B cell (primary cell): Measurements from ENCODE around the gene DNAH11. TPM values are rescaled to one million over a fixed set of nuclear protein-coding genes. Genes with fewer than 3 reads are reported as not detected.
"Not testable (repeated sequence)": the region's sequence is repeated elsewhere in the genome, so short reads cannot be mapped to it uniquely, and the experiment has no call there.

ENCODE experiments used
- ATAC-seq: fragments of 200-7000 bp; cut with Tn5 transposase; one replicate; pipeline ENCODE4 v1.10.0; 2021; ENCODE audit warnings: low read depth, mild to moderate bottlenecking, moderate number of reproducible peaks, moderate library complexity
- CTCF ChIA-PET: fragments of 350-600 bp; sonication (Branson Sonifier 250); formaldehyde crosslinking; loops from one replicate; lab custom pipeline; 2021; ENCODE audit warnings: antibody characterized with exemption, inconsistent platforms; lab: Charles Lee
- POLR2A ChIA-PET: fragments of 350-600 bp; sonication (Branson Sonifier 250); formaldehyde crosslinking; loops from one replicate; lab custom pipeline; 2021; ENCODE audit warnings: antibody characterized with exemption; lab: Charles Lee
- DNase-seq: peaks from one replicate; pipeline ENCODE4 v3.0.0; 2013
- H2AFZ ChIP-seq: 2 replicates; pipeline ENCODE4 v1.6.1; 2012; ENCODE audit warnings: mild to moderate bottlenecking, low read depth, low read length; ENCODE audit not compliant: insufficient read depth, poor library complexity, severe bottlenecking
- H3K27ac ChIP-seq, 2 donors: 1 replicate in 1 of 2; 2 replicates in 1 of 2; pipeline ENCODE4 v1.5.1; 2012 to 2013; ENCODE audit warnings: low read length in 2 of 2, mild to moderate bottlenecking in 2 of 2, moderate library complexity in 1 of 2
- H3K27me3 ChIP-seq, 4 experiments: fragments of 200-600 bp in 1 of 4; sonication (generic) in 1 of 4; replicated peaks in 1 of 4; 1 replicate in 2 of 4; 2 replicates in 2 of 4; pipeline versions ENCODE4 v1.6.1 to v1.7.0; 2013 to 2016; ENCODE audit warnings: low read length in 3 of 4, mild to moderate bottlenecking in 2 of 4, mixed read lengths in 1 of 4, moderate library complexity in 1 of 4; ENCODE audit not compliant: insufficient read depth in 4 of 4, control insufficient read depth in 3 of 4; ENCODE audit errors: control extremely low read depth in 1 of 4
- H3K36me3 ChIP-seq, 2 experiments: replicated peaks in 1 of 2; 1 replicate in 1 of 2; 2 replicates in 1 of 2; pipeline versions ENCODE4 v1.6.1 to v1.7.1; 2013; ENCODE audit warnings: low read length in 1 of 2; ENCODE audit not compliant: insufficient read depth in 2 of 2, control insufficient read depth in 1 of 2; ENCODE audit errors: control extremely low read depth in 1 of 2, extremely low read depth in 1 of 2
- H3K4me1 ChIP-seq, 2 donors: fragments of 200-600 bp in 1 of 2; sonication (generic) in 1 of 2; 1 replicate in 1 of 2; 2 replicates in 1 of 2; pipeline versions ENCODE4 v1.5.1 to v1.6.1; 2013 to 2017; ENCODE audit warnings: low read length in 2 of 2; ENCODE audit not compliant: control insufficient read depth in 2 of 2, insufficient read depth in 2 of 2
- H3K4me2 ChIP-seq: replicated peaks from 2 replicates; pipeline ENCODE3; 2012; ENCODE audit warnings: mild to moderate bottlenecking, low read depth, low read length; ENCODE audit not compliant: poor library complexity, severe bottlenecking
- H3K4me3 ChIP-seq, 5 experiments: fragments of 200-600 bp in 1 of 5; sonication (generic) in 1 of 5; 1 replicate in 3 of 5; 2 replicates in 2 of 5; pipeline versions ENCODE4 v1.5.1 to v1.7.0; 2011 to 2016; ENCODE audit warnings: low read length in 4 of 5, mild to moderate bottlenecking in 4 of 5, low read depth in 2 of 5, control low read depth in 1 of 5, moderate library complexity in 1 of 5; ENCODE audit not compliant: insufficient read depth in 1 of 5; ENCODE audit errors: control extremely low read depth in 1 of 5, extremely low read depth in 1 of 5
- H3K79me2 ChIP-seq: fragments of 200-600 bp; sonication (generic); one replicate; pipeline ENCODE4 v1.6.0; 2016; ENCODE audit warnings: low read length; ENCODE audit not compliant: control insufficient read depth, insufficient read depth
- H3K9ac ChIP-seq: fragments of 200-600 bp; sonication (generic); 2 replicates; pipeline ENCODE4 v1.6.1; 2017; ENCODE audit warnings: mild to moderate bottlenecking, low read length, moderate library complexity
- H3K9me3 ChIP-seq, 3 donors: one replicate each; pipeline versions ENCODE4 v1.6.1 to v1.7.1; 2013; ENCODE audit warnings: low read length in 2 of 3; ENCODE audit not compliant: control insufficient read depth in 2 of 3, insufficient read depth in 1 of 3; ENCODE audit errors: control extremely low read depth in 1 of 3
- H4K20me1 ChIP-seq: 2 replicates; pipeline ENCODE4 v1.6.0; 2012; ENCODE audit warnings: mild to moderate bottlenecking, low read length; ENCODE audit not compliant: insufficient read depth, control insufficient read depth, poor library complexity, severe bottlenecking
- H3K27ac Mint-ChIP-seq: one replicate; pipeline ENCODE4 v1.8.0; 2021; ENCODE audit warnings: mixed read lengths
- H3K27me3 Mint-ChIP-seq: one replicate; pipeline ENCODE4 v1.8.0; 2021; ENCODE audit warnings: mixed read lengths
- H3K4me1 Mint-ChIP-seq: one replicate; pipeline ENCODE4 v1.8.0; 2021; ENCODE audit warnings: mixed read lengths
- H3K4me3 Mint-ChIP-seq: one replicate; pipeline ENCODE4 v1.8.0; 2021; ENCODE audit warnings: mixed read lengths
- H3K9me3 Mint-ChIP-seq: one replicate; pipeline ENCODE4 v1.8.0; 2022; ENCODE audit warnings: mixed read lengths; ENCODE audit not compliant: insufficient read depth
- WGBS: methylation state at CpG from one replicate; pipeline ENCODE4 v1.1.5; 2013; ENCODE audit warnings: missing lambda C conversion rate; ENCODE audit not compliant: insufficient coverage; 5-methylcytosine and 5-hydroxymethylcytosine counted together
- intact Hi-C: fragments of 100-400 bp; cut with micrococcal nuclease; formaldehyde crosslinking; loops from one replicate; pipeline ENCODE4 v1.10.0; 2022
- polyA plus RNA-seq: library from polyadenylated mRNA; depleted of rRNA; stranded (reverse); fragments of >200 nt; gene quantifications from 2 replicates; pipeline ENCODE4 v1.2.3, GENCODE V29; 2012
- total RNA-seq, 2 donors: library from RNA; stranded (reverse); fragments of 120-200 nt in 1 of 2; gene quantifications; 1 replicate in 1 of 2; 2 replicates in 1 of 2; pipeline versions ENCODE4 v1.2.3 to v1.2.4, GENCODE V29; 2013 to 2022

The DNAH11 gene
- total and polyA plus RNA-seq, 2 donors (not counting 1 experiment from before 2014, with no cell fraction given): not detected

- H3K79me2 ChIP-seq, H3K36me3 ChIP-seq, H3K27ac Mint-ChIP-seq, H4K20me1 ChIP-seq, H3K4me3 ChIP-seq, H2AFZ ChIP-seq, H3K27me3 ChIP-seq, ATAC-seq, H3K27ac ChIP-seq, H3K4me1 ChIP-seq, H3K9me3 Mint-ChIP-seq, H3K4me3 Mint-ChIP-seq, H3K9me3 ChIP-seq, POLR2A ChIA-PET, H3K4me2 ChIP-seq, H3K4me1 Mint-ChIP-seq, H3K9ac ChIP-seq, DNase-seq, intact Hi-C loops: not testable (repeated sequence)
- H3K27me3 Mint-ChIP-seq: peaks cover 12% of the 10 kb centered on the region
- CTCF ChIA-PET: interaction anchor here (0.6 kb wide), 1 partner anchor 194 kb away, joined by 3 read pairs; no protein-coding TSS in a partner anchor
Observed at GRCh38 chr7:21533646-21534045, 9.2 kb upstream of the DNAH11 start.

- ATAC-seq, H3K4me2 ChIP-seq, POLR2A ChIA-PET, H3K4me1 ChIP-seq, H3K27ac Mint-ChIP-seq, H3K9me3 Mint-ChIP-seq, DNase-seq, H4K20me1 ChIP-seq, H3K27ac ChIP-seq, H2AFZ ChIP-seq, H3K36me3 ChIP-seq, H3K4me1 Mint-ChIP-seq, H3K79me2 ChIP-seq, H3K9me3 ChIP-seq, CTCF ChIA-PET, H3K27me3 ChIP-seq, H3K9ac ChIP-seq, H3K4me3 ChIP-seq, intact Hi-C loops, H3K4me3 Mint-ChIP-seq: not testable (repeated sequence)
- peaks cover 37% of the 10 kb centered on the region for H3K27me3 Mint-ChIP-seq
- 98% methylated on average over 21 of the region's 27 CpGs for WGBS
Observed at GRCh38 chr7:21536445-21537118, 6.3 kb upstream of the DNAH11 start.
